HG03354 (cell line): ENCODE data around the gene FN3KRP.
"Not testable (repeated sequence)": the region's sequence is repeated elsewhere in the genome, so short reads cannot be mapped to it uniquely, and the experiment has no call there.

Experiments used
- ATAC-seq: cut with Tn5 transposase; IDR thresholded peaks from one replicate; pipeline ENCODE4 v1.9.1; 2021; ENCODE audit warnings: mild to moderate bottlenecking; ENCODE audit not compliant: unreplicated experiment, poor library complexity, severe bottlenecking

The FN3KRP gene

GRCh38 chr17:82736511-82737185 lies 20.1 kb downstream of the FN3KRP start:
- ATAC-seq: no peak

GRCh38 chr17:82737967-82738877 lies 21.7 kb downstream of the FN3KRP start:
- ATAC-seq: no peak

GRCh38 chr17:82740906-82741759 lies 24.6 kb downstream of the FN3KRP start:
- no peak for ATAC-seq

GRCh38 chr17:82743344-82744219 lies 27.1 kb downstream of the FN3KRP start:
- ATAC-seq: no peak

- ATAC-seq: not testable (repeated sequence)
Observed at GRCh38 chr17:82744736-82745135, 28.2 kb downstream of the FN3KRP start.

GRCh38 chr17:82745524-82745923 lies 29.0 kb downstream of the FN3KRP start:
- ATAC-seq: no peak

- ATAC-seq: no peak
Observed at GRCh38 chr17:82748756-82749155, 32.2 kb downstream of the FN3KRP start.

- no peak for ATAC-seq
Observed at GRCh38 chr17:82750241-82750908, 33.9 kb downstream of the FN3KRP start.

- peak; percentile 31 for ATAC-seq
Observed at GRCh38 chr17:82751171-82751570, 34.7 kb downstream of the FN3KRP start.

GRCh38 chr17:82751571-82752370 lies 35.3 kb downstream of the FN3KRP start, which contains the start of gene TBCD:
Gene TBCD (plus strand): TSS chr17:82752065. CDS start chr17:82752194, 129 bp downstream.
- peak; percentile 79 for ATAC-seq

- peak; percentile 39 for ATAC-seq
Observed at GRCh38 chr17:82752371-82753200, 36.1 kb downstream of the FN3KRP start.

- ATAC-seq: no peak
Observed at GRCh38 chr17:82753201-82753464, 36.6 kb downstream of the FN3KRP start.

GRCh38 chr17:82754297-82755208 lies 38.0 kb downstream of the FN3KRP start:
- ATAC-seq: no peak

- no peak for ATAC-seq
Observed at GRCh38 chr17:82756166-82756565, 39.7 kb downstream of the FN3KRP start.

- ATAC-seq: no peak
Observed at GRCh38 chr17:82765371-82765770, 48.9 kb downstream of the FN3KRP start.

GRCh38 chr17:82767041-82767754 lies 50.7 kb downstream of the FN3KRP start:
- no peak for ATAC-seq
